Spleen (tissue), 7 donors: ENCODE measurements around the gene RGS16.

Source experiments
- CTCF ChIP-seq, 11 experiments: fragments of 200-600 bp in 7 of 11; fragments of 450-650 bp in 4 of 11; sonication (generic) in 4 of 11; IDR thresholded peaks in 8 of 11; conservative IDR thresholded peaks in 3 of 11; 1 replicate in 7 of 11; 2 replicates in 4 of 11; pipeline versions ENCODE4 v1.4.0 to v1.8.0; 2016 to 2021; ENCODE audit warnings: antibody characterized with exemption in 11 of 11, inconsistent platforms in 4 of 11, mild to moderate bottlenecking in 1 of 11
- POLR2A ChIP-seq, 3 donors: fragments of 450-650 bp; IDR thresholded peaks; one replicate each; pipeline ENCODE4 v1.5.1; 2017; ENCODE audit warnings: antibody characterized with exemption in 3 of 3, mild to moderate bottlenecking in 1 of 3
- POLR2AphosphoS5 ChIP-seq, 3 donors: sonication (generic); formaldehyde crosslinking; IDR thresholded peaks; one replicate each; pipeline ENCODE4 v1.5.1; 2017; ENCODE audit warnings: antibody characterized with exemption in 3 of 3
- donor health status: DM: no; HTN: no; CAD: no; lungs with moderate emphysema.
- donor health status: DM: no; HTN: no; CAD: no.
- donor health status: DM: no; HTN: no; CAD: no.

DNA sequence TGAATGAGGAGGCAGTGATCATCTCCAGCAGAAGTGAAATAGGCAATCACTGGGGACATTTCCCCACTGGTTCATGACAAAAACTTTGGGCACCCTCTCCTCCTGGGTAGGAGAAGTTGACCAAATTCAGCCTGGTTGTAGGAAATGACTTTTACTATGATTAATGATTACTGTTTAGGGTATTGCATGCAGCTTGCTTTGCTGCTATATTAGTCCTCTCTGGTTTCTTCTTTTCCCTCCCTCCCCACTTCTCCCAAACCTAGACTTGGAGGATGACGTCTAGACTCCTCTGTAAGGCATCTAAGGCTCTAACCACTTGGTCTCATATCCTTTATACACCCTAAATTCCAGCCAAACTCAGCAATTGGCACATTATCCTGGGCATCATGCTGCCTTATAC lies 3.4 kb upstream of the RGS16 start:
- TF ChIP-seq POLR2AphosphoS5 (IDR thresholded peaks at IDR 0.05) (no peak), POLR2A (IDR thresholded peaks at IDR 0.05) (no peak), CTCF (IDR thresholded peaks at IDR 0.05 in 8 of 11, conservative IDR thresholded peaks at IDR 0.05 in 3 of 11) (no peak)
